ENCODE results near the gene KIF5C.

Gene KIF5C

DNA sequence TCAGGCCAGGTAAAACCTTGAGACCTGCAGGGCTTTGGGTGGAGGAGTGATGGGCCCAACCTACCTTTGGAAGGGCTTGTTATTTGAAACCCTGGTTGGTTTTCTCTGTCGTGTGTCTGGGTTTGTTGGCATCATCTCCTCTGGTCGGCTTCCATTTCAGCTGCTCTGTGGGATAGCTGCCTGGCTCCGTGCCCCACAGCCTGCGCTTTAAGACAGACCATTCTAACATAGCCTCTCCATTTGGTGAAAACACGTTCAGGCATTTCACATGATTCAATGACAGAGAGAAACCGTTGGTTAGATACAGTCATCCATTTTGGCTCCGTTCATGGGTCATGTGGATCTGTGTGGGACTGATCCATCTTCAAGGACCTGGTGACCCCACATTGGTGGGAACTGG, 126.5 kb downstream of the KIF5C start:
- no peak for DNase-seq (ENCODE audit: extremely low read depth, low read depth)
- TF ChIP-seq, protein P1, sequence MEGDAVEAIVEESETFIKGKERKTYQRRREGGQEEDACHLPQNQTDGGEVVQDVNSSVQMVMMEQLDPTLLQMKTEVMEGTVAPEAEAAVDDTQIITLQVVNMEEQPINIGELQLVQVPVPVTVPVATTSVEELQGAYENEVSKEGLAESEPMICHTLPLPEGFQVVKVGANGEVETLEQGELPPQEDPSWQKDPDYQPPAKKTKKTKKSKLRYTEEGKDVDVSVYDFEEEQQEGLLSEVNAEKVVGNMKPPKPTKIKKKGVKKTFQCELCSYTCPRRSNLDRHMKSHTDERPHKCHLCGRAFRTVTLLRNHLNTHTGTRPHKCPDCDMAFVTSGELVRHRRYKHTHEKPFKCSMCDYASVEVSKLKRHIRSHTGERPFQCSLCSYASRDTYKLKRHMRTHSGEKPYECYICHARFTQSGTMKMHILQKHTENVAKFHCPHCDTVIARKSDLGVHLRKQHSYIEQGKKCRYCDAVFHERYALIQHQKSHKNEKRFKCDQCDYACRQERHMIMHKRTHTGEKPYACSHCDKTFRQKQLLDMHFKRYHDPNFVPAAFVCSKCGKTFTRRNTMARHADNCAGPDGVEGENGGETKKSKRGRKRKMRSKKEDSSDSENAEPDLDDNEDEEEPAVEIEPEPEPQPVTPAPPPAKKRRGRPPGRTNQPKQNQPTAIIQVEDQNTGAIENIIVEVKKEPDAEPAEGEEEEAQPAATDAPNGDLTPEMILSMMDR (IDR thresholded peaks at IDR 0.05; ENCODE audit: low read depth, low read length) = no peak

DNA sequence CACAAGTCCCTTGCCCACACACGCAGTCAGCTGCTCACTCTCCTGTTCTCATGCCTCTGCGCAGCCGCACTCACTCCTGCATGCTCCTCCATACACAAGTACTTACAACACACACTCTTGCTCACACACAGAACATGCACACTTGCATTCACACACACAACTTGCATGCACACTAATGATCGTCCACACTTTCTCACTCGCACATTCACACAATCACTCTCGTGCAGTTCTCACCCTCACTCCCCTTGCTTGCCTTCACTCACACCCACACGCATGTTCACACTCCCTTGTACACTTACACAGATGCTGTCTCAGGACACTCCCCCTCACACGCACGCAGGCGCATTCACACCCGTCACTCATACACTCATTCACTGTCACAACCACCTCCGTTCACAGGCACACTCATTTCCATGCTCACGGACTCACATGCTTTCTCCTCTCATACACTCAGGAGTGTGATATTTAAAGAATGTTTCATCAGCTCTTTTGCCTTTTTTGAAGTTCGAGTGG, 127.4 kb downstream of the KIF5C start:
- no peak for DNase-seq (ENCODE audit: extremely low read depth, low read depth)
- TF ChIP-seq, protein P1 (IDR thresholded peaks at IDR 0.05; ENCODE audit: low read depth, low read length) = no peak

GRCh38 chr2:149002891-149003740, 128.1 kb downstream of the KIF5C start:
- TF ChIP-seq, protein P1 (IDR thresholded peaks at IDR 0.05; ENCODE audit: low read depth, low read length) = no peak
- no peak for DNase-seq (ENCODE audit: extremely low read depth, low read depth)

DNA sequence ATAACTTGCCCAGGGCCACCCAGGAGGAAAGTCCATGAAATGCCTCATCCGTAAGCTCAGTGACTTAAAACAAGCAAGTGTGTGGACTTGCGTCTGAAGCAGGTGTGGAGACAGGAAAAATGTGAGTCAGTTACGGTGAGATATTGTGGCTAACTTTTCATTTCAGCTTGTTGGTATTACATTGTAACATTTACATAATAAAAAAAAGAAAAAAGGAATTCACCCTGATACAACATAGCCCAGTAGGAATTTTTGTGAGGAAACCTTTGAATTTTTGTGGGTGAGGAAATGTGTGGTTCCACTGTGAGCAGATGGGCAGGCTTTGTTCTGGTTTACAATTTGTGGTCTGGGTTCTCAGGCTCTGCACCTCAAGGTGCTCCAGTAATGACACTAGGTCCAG, 129.8 kb downstream of the KIF5C start:
- TF ChIP-seq, protein P1 (IDR thresholded peaks at IDR 0.05; ENCODE audit: low read depth, low read length) = no peak
- DNase-seq (ENCODE audit: extremely low read depth, low read depth) = no peak

GRCh38 chr2:149005471-149006077, 130.5 kb downstream of the KIF5C start:
- TF ChIP-seq, protein P1 (IDR thresholded peaks at IDR 0.05; ENCODE audit: low read depth, low read length) = no peak

DNA sequence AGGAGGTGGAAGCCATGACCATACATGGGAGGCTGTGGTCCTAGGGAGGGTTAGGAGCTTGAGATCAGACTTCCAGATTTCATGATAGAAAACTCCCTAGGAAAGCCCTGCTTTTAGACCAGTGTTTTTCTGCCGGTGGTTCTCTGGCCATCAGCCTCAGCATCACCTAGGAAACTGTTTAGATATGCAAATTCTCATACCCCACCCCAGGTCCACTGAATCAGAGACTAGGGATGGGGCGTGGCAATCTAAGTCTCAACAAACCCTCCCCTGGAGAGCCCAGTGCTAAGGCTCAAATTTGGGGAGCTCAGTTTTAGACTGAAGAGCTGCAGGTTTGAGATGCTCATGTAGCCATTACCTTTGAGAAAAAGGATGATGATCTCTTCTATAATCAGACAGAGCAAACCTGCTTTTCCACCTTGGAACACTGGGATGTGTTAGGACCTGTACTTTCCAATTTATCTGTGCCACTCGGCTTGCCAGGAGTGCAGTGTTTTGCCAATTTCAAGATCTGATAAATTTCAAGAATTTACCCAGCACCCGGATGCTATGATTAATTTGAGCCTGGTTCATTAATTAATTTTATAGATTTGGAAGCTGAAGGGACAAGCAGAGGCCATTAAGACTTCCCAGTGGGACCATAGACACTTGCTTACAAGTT, 132.0 kb downstream of the KIF5C start:
- DNase-seq (ENCODE audit: extremely low read depth, low read depth) = no peak
- TF ChIP-seq, protein P1 (IDR thresholded peaks at IDR 0.05; ENCODE audit: low read depth, low read length) = no peak

More at GRCh38 chr2:149005471-149006077, 130.5 kb downstream of the KIF5C start:
- DNase-seq (ENCODE audit: extremely low read depth, low read depth) = no peak

Data from AG09319 (cell line).